Measurements from ENCODE around the gene TIGD4. TPM values are rescaled to one million over a fixed set of nuclear protein-coding genes. Genes with fewer than 3 reads are reported as not detected.

Gene TIGD4
- polyA plus RNA-seq, 3 donors = 0.05 to 0.08 (median 0.07) TPM

- Histone ChIP-seq H3K9me3 (replicated peaks in 1 of 2; ENCODE audit: control insufficient read depth in 1 of 2, insufficient read depth in 1 of 2, low read length in 2 of 2) (no peaks in the 10 kb centered on the region), H3K4me3 (replicated peaks in 1 of 3; ENCODE audit: low read depth in 2 of 3, low read length in 3 of 3) (no peak overlapping the region), H3K79me2 (ENCODE audit: insufficient read depth, low read length) (no peaks in the 10 kb centered on the region), H3K4me1 (ENCODE audit: control insufficient read depth in 1 of 2, insufficient read depth in 2 of 2, low read length in 2 of 2) (peaks cover 21 to 27% of the 10 kb centered on the region in 2 donors), H3K9ac (ENCODE audit: insufficient read depth, low read length, poor library complexity, severe bottlenecking) (no peak overlapping the region), H4K20me1 (ENCODE audit: insufficient read depth, low read length) (no peaks in the 10 kb centered on the region), H3K4me2 (replicated peaks; ENCODE audit: extremely low read depth, low read length, poor library complexity, severe bottlenecking) (no peak overlapping the region), H3K27ac (ENCODE audit: low read depth in 1 of 2, low read length in 2 of 2) (no peak overlapping the region), H3K27me3 (ENCODE audit: control insufficient read depth in 2 of 2, insufficient read depth in 2 of 2, low read length in 2 of 2) (no peaks in the 10 kb centered on the region), H3K36me3 (replicated peaks in 1 of 2; ENCODE audit: control insufficient read depth in 1 of 2, insufficient read depth in 2 of 2, low read length in 2 of 2) (no peaks in the 10 kb centered on the region), H2AFZ (ENCODE audit: insufficient read depth, low read depth, low read length, poor library complexity, severe bottlenecking) (peak overlapping the region; percentile 61)
- Mint-ChIP-seq H3K27me3 (ENCODE audit: low read depth in 3 of 3) (peaks cover 0 to 2% (median 0%) of the 10 kb centered on the region in 3 donors), H3K4me3 (peak overlapping the region in 1 of 2 donors; percentile 59), H3K27ac (peak overlapping the region in 6 of 7 donors; percentile 37 to 86 (median 60)), H3K9me3 (no peaks in the 10 kb centered on the region), H3K4me1 (peaks cover 25% of the 10 kb centered on the region), H3K36me3 (peaks cover 0 to 2% of the 10 kb centered on the region in 2 donors)
- peak in 2 of 3 donors; percentile 9 to 26 for DNase-seq
- intact Hi-C loops (cut with micrococcal nuclease) = loop anchor here (5.0 to 10.0 kb wide), 2 partner anchors 232 to 280 kb away; no protein-coding TSS in a partner anchor
- 86% methylated on average over 1 of the region's 3 CpGs for WGBS (ENCODE audit: insufficient coverage)
- TF ChIP-seq CTCF (IDR thresholded peaks at IDR 0.05) = no peak
Observed at GRCh38 chr4:152734699-152735050, 44.9 kb downstream of the TIGD4 start.

- peaks cover 0 to 1% (median 0%) of the 10 kb centered on the region in 3 donors for H3K27me3 Mint-ChIP-seq (ENCODE audit: low read depth in 3 of 3)
- peak overlapping the region; percentile 61 for H2AFZ ChIP-seq (ENCODE audit: insufficient read depth, low read depth, low read length, poor library complexity, severe bottlenecking)
- H3K36me3 ChIP-seq (replicated peaks in 1 of 2; ENCODE audit: control insufficient read depth in 1 of 2, insufficient read depth in 2 of 2, low read length in 2 of 2) = no peaks in the 10 kb centered on the region
- H4K20me1 ChIP-seq (ENCODE audit: insufficient read depth, low read length) = no peaks in the 10 kb centered on the region
- no peaks in the 10 kb centered on the region for H3K9me3 Mint-ChIP-seq
- TF ChIP-seq CTCF (IDR thresholded peaks at IDR 0.05) = no peak
- H3K9ac ChIP-seq (ENCODE audit: insufficient read depth, low read length, poor library complexity, severe bottlenecking) = peak overlapping the region; percentile 11
- WGBS (ENCODE audit: insufficient coverage) = 56% methylated on average over 4 of the region's 5 CpGs
- H3K4me2 ChIP-seq (replicated peaks; ENCODE audit: extremely low read depth, low read length, poor library complexity, severe bottlenecking) = no peak overlapping the region
- intact Hi-C loops (cut with micrococcal nuclease) = loop anchor here (5.0 to 10.0 kb wide), 2 partner anchors 232 to 279 kb away; no protein-coding TSS in a partner anchor
- H3K27ac ChIP-seq (ENCODE audit: low read depth in 1 of 2, low read length in 2 of 2) = no peak overlapping the region
- H3K36me3 Mint-ChIP-seq = peaks cover 0 to 2% of the 10 kb centered on the region in 2 donors
- peaks cover 25% of the 10 kb centered on the region for H3K4me1 Mint-ChIP-seq
- DNase-seq = peak in 1 of 3 donors; percentile 5
- no peaks in the 10 kb centered on the region for H3K27me3 ChIP-seq (ENCODE audit: control insufficient read depth in 2 of 2, insufficient read depth in 2 of 2, low read length in 2 of 2)
- H3K4me1 ChIP-seq (ENCODE audit: control insufficient read depth in 1 of 2, insufficient read depth in 2 of 2, low read length in 2 of 2) = peaks cover 22 to 32% of the 10 kb centered on the region in 2 donors
- H3K27ac Mint-ChIP-seq = peak overlapping the region in 5 of 7 donors; percentile 41 to 78 (median 54)
- no peaks in the 10 kb centered on the region for H3K9me3 ChIP-seq (replicated peaks in 1 of 2; ENCODE audit: control insufficient read depth in 1 of 2, insufficient read depth in 1 of 2, low read length in 2 of 2)
- no peak overlapping the region for H3K4me3 Mint-ChIP-seq
- H3K79me2 ChIP-seq (ENCODE audit: insufficient read depth, low read length) = no peaks in the 10 kb centered on the region
- no peak overlapping the region for H3K4me3 ChIP-seq (replicated peaks in 1 of 3; ENCODE audit: low read depth in 2 of 3, low read length in 3 of 3)
Observed at GRCh38 chr4:152734015-152734698, 45.4 kb downstream of the TIGD4 start.

All from CD14-positive monocyte (primary cell).